GM21737 (cell line): ENCODE measurements around the gene PRM3.

Experiments used
- ATAC-seq: cut with Tn5 transposase; IDR thresholded peaks from one replicate; pipeline ENCODE4 v1.9.1; 2021; ENCODE audit warnings: mild to moderate bottlenecking, moderate library complexity; ENCODE audit not compliant: unreplicated experiment

PRM3 gene

DNA sequence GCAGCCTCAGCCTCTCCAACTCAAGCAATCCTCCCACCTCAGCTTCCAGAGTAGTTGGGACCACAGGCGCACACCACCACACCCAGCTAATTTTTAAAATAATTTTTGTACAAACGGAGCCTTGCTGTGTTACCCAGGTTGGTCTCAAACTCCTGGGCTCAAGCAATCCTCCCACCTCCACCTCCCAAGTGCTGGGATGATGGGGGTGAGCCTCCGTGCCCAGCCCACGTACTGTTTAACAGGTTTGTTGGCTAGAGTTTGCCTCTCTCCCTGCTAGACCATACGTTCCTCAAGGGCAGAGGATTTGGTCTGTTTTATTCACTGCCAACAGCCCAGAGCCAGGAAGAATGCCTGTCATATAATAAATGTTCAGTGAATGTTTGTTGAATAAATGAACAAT, 44.0 kb downstream of the PRM3 start:
- no peak for ATAC-seq

DNA sequence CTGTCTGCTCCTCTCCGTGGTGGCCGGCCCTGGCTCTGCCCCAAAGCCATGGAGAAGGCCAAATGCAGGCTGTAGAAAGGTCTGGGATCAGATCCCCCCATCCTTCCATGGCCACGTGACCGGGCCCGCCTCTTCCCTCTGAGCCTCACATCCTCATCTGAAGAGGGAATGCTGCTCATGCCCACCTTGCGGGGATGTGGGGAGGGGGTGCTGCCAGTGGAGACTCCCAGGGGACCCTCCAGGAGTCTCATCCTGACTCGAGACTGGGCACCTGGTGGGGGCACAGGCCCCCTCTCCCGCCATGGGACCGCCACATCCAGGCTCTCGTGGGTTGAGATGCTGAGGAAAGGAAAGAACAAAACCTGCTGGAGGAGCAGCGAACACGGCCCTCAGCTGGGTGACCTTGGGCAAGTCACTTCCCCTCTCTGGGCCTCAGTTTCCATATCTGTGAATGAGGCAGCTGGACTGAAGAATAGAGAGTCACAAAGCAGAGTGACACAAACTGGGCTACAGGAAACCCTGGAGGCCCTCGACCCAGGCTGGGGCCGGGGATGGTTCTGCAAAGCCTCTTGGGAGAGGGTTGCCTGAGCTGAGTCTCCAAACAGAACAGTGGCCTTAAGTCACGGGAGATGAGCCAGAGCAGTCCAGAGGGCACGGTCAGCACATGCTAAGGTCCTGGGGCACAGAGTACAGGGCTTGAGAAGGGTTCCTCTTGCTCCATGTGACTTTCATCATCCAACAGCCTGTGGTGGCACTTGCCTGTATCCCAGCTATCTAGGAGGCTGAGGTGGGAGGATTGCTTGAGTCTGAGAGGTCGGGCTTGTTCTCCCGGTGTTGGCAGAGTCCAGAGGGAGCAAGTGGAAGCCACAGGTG, 47.5 kb downstream of the PRM3 start:
- peak; percentile 3 for ATAC-seq

DNA sequence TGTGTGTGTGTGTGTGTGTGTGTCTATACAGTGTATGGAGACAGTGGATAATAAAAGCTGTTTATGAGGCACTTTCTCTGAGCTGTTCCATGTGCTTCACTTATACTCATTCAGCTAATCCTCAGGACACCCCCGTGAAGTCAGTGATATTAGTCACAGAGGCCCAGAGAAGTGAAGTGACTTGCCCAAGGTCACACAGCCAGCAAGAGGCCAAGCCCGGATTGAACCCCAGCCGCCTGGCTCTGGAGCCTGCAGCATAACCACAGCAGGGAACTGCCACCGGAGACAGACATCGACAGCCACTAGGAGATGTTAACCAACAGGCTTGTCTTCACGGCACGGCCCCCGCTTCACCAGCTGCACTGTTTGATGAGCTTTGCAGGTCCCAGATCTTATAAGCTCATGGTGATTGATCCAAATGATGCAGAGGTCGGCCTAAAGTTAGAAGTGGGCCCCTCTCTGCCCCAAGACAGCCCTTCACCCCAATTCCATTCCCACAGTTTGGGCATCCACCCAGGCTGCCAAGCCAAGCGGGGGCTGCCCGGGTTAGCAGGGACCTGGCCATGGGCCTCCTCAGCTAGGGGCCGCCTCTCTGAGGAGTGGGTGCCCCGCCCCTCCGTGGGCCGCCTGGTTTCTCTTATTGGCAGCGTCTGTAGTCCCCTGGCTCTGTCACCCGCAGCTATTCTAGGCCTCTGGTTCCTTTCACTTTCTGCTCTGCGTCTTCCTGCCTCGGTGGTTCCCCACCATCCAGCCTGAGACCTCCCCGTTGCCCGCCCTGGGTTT, 48.3 kb downstream of the PRM3 start:
- ATAC-seq, result peak; percentile 77

DNA sequence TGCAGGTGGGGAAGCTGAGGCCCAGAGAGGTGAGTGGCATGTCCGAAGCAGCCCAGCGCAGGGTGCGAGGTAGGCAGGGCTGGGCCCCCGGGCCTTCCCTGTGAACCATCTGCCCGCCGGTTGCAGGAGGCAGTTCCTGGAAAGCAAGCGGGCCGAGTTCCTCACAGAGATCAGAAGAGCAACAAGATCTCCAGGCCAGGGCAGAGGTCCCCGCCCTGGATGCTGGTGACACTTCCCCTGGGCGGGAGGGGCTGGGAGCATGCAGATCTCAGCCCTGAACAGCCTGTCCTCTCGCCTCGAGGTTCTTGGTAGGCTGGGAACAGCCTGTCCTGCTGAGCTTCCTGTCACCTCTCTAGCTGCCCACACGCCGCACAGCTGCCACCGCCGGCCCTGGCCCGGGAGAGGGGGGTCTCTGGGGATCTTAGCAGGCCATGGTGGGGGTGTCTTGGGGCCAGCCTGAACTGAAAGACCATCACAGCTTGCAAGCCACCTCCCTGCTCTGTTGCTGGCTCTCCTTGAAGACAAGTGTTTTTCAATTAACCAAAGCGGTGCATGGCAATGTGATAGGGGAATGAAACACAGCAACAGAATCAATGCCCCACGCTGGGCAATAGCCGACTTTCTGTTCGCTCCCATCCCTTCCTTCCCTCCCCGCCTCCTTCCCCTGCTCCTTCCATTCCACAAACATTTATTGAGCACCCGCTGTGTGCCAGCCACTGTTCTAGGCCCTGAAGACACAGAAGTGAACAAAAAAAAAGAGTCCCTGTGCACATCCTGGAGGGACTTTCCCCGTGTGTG, 49.1 kb downstream of the PRM3 start:
- ATAC-seq, result peak; percentile 43
